ENCODE results near the gene VAMP7.
"Not testable (repeated sequence)": the region's sequence is repeated elsewhere in the genome, so short reads cannot be mapped to it uniquely, and the experiment has no call there.

VAMP7 gene

DNA sequence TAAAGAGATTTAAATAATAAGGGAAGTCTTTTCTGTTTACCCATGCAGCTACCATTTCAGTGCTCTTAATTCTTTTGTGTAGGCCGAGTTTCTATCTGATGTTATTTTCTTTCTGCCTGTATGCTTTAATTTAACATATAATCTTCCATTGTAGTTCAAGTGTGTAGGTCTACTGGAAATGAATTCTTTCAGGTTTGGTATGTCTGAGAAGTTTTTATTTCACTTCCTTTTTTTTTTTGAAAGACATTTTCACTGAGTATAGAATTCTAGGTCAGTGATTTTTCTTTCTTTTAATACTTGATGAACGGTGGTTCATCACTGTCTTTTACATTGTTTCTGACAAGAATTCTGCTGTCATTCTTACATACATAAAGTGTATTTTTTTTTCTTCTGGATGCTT is 42.1 kb downstream of the VAMP7 start:
- no peak for DNase-seq

- not testable (repeated sequence) for DNase-seq
These were observed 49.9 kb downstream of the VAMP7 start for GRCh38 chrX:155930852-155931618.

DNA sequence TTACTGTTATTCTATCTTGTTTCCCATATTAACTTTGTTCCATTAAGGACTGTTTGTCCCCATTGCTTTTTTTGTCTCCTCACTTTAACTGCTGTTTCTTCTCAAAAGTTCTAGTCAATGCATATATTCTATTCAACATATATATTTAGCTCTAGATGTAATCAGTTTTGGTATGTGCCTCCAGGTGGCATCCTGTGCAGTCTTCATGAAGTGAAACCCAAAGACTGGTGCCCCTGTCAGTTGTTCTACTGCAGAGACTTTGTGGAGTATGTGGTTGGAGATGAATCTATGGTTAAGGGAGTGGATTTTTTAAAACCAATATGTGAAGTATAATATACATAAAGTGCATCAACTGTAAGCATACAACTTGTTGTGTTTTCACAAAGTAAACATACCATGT is 57.0 kb downstream of the VAMP7 start:
- no peak for DNase-seq

GRCh38 chrX:155949098-155949497 is 68.0 kb downstream of the VAMP7 start:
- DNase-seq: no peak

GRCh38 chrX:155951237-155951789 is 70.2 kb downstream of the VAMP7 start:
- no peak for DNase-seq

DNA sequence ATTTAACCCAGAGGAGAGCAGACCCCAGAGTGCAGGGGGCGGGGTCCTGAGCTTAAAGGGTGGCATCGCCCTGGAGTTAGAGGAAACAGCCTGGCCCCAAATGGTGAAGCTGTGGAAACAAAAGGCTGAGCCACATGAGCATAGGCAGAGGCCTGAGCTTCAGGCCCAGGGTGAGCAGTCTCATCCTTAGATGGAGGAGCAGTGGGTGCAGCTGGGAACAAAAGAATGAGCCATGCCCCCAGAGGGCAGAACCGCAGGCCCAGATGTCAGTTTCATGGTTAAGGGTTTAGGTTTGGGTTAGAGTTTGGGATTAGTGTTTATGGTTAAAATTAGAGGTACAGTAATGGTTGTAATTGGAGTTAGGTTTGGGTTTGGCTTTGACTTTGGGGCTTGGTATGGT is 71.9 kb downstream of the VAMP7 start:
- DNase-seq: no peak

DNA sequence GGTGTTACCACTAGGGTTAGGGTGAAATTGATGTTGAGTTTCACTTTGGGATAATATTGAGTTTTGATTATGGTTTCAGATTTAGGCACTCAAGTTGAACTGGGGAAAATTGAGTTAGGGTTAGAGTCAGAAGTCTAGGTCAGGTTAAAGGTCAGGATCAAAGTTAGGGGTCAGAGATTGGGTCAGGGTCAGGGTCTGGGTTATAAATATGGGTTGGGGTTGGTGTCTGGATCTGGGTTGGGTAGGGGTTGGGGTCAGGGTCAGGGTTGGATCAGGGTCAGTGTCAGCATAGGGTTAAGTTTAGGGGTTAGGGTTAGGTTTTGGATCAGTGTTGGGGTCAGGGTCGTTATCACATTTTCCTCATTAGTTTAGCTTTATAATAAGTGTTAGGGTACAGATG is 73.6 kb downstream of the VAMP7 start:
- no peak for DNase-seq

- no peak for DNase-seq
These were observed 75.0 kb downstream of the VAMP7 start for GRCh38 chrX:155956099-155956498.

DNA sequence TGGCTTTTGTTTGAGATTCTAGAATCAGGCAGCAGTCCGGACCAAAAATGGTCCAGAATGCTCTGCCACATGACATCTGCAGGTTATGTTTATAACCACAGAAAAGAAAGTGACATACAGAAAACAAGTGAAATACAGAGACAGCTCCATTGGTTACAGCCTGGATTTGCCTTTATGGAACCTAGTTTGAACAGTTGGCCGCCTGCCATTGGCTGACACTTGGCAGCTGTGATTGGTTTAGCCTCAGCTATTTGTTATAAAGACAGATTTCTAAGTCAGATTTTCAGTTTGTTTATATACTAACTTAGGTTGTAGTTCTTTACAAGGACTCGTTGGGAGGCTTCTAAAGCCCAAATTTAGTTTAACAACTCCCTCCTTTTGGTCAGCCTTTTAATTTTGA is 75.5 kb downstream of the VAMP7 start:
- DNase-seq: no peak

DNA sequence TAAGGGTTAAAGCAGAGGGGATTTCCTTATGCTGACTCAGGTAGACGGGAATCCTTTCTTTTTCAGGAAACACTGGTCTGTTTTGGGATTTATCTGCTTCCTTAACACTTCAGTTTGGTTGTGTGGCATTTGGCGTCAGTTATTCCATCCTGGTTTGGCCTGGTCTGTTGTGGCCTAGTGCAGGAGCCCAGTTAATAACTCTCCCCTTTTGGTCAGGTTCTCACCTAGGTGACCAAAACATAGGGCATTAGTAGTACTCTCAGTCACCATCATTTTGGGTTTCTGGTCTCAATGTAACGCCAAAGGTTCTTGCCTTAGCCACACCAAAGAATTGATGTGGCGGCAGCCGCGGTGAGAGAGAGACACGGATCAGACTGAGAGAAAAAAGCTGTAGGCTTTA is 76.7 kb downstream of the VAMP7 start:
- DNase-seq: no peak

DNA sequence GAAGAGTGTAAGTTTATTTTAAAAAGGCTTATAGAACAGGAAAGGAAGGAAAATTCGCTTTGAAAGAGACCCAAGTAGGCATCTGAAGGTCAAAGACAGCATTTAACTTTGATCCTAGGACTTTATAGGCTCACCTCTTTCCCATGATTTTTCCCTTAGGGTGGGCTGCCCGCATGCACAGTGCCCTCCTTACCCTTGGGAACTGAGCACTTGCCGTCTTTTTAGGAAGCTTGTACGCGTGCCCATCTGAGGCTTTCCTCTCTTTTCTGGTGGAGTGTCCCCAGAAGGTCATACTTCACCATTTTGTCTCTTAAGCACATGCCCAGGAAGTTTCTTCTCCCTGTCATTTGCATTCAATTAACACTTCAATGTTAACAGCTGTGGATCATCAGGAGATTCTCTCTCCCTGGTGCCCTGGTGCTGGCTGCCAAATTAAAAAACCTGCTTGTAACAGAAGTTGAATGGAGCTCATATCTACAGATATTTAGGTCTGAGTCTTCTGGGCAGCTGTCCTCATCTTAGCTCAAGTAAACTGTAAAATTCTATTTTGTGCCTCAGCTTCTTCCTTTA is 78.0 kb downstream of the VAMP7 start:
- DNase-seq: no peak

- no peak for DNase-seq
These were observed 81.8 kb downstream of the VAMP7 start for GRCh38 chrX:155962906-155963305.

DNA sequence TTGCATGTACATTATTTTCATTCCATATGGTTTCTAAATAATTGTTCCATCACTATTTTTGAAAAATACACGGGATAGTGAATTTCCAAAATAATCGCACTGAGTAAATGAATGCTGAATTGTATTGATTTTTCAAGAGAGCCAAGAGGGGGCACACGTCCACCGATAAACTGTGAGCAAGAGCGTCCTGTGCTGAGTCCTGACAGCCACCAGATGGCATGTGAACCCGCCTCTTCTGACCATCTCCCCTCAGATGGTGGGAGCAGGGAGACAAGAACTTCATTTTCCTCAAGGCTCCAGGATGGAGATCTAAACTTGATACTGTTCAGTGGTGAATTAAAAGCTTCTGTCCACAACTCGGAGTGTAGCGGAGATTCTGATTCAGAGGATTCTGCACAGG is 85.7 kb downstream of the VAMP7 start:
- DNase-seq: peak; percentile 34

DNA sequence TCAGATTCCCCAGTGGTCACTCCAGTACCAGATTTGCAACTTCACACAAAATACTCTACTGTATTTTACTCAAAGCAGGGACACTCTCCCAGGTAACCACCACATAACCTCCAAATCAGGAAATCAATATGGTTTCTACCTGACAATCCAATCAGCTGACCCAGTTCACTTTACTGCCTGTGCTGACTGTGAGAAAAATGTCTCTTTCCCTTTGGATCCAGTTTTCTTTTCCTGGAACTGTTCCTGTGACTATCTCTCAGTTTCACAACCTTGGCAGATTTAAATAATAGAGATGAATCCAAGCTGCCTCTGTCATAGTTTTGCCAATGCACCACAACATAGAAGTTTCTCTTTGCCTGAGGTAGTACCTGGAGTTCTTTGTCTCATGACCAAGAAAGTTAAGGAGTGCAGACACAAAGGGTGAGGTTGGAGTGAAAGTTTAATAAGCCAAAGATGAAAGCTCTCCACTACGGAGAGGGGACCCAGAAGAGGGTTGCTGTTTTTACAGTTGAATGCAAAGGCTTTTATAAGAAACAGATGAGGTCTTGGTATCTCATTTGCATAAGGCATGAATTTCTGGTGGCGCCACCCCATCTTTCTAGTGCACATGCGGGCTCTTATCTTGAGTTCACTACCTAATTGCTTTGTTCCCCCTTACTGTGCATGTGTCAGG is 86.6 kb downstream of the VAMP7 start:
- DNase-seq: no peak

DNA sequence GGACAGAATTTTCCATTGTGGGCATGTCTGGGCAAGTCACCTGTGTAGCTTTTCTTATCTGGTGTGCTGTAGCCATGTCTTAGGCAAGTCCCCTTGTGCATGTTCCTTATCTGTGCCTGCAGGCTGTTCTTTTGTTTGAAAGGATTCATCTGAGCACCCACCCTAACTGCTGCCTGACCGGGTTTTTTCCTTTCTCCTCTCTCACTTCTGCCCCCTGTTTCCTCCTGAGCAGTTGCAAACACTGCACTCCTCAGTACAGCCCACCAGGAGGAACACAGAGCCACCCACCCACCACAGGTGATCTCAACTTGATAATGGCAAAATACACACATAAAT is 87.1 kb downstream of the VAMP7 start:
- DNase-seq: no peak

DNA sequence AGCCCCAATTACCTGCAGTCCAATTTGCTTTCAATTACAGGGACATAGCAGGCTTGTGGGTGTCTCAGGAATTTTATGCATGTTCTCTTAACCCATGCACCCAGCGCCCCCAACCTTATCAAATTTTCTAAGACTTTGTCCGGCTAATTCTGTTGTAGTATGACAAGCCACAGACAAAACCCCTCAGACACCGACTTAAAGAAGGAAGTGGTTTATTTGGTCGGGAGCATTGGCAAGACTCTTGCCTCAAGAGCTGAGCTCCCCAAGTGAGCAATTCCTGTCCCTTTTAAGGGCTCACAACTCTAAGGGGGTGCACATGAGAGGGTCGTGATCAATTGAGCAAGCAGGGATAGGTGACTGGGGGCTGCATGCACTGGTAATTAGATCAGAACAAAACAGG is 87.6 kb downstream of the VAMP7 start:
- DNase-seq: no peak

GRCh38 chrX:155971658-155972057 is 90.5 kb downstream of the VAMP7 start:
- not testable (repeated sequence) for DNase-seq

DNA sequence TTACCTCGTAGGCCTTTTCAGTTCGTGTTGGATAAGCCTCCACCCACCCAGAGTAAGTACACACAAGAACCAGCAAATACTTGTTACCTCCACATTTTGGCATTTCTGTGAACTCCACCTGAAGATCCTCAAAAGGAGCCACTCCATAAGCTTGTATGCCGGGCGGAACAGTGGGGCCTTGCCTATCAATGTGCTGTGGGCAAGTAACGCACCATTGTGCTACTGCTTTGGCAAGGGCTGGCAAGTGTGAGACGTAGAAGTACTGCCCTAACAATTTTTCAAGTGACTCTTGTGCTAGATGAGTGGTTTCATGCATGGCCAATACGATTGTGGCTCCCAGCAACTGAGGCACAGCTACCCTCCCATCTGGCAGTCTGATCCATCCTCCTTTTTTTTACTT is 91.1 kb downstream of the VAMP7 start:
- not testable (repeated sequence) for DNase-seq

DNA sequence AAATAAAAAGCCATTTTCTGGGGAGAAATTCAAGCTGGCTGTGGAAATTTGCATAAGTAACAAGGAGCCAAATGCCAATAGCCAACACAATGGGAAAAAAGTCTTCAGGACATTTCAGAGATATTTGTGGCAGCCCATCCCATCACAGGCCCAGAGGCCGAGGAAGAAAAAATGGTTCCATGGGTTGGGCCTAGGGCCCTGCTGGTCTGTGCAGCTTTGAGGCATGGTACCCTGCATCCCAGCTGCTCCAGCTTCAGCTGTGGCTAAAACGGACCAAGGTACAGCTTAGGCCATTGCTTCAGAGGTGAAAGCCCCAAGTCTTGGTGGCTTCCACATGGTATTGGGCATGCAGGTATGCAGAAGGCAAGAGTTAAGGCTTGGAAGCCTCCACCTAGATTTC is 102.2 kb downstream of the VAMP7 start:
- no peak for DNase-seq

GRCh38 chrX:155985208-155985607 is 104.1 kb downstream of the VAMP7 start:
- no peak for DNase-seq

DNA sequence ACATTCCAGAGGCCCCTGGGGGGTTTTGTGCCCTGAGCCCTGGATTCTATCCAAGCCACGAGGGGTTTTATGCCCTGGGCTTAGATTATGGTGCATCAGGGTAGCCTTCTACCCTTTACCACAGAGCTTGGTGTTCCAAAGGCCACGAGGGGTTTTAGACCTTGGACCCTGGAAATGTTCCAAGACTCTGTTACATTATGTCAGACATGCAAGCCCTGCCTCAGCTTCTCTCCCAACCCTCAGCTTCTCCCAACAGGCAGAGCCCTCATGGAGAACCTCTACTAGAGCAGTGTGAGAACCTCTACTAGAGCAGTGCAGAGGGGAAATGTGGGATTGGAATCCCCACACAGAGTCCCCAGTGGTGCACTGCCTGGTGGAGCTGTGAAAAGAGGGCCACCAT is 105.8 kb downstream of the VAMP7 start:
- not testable (repeated sequence) for DNase-seq

DNA sequence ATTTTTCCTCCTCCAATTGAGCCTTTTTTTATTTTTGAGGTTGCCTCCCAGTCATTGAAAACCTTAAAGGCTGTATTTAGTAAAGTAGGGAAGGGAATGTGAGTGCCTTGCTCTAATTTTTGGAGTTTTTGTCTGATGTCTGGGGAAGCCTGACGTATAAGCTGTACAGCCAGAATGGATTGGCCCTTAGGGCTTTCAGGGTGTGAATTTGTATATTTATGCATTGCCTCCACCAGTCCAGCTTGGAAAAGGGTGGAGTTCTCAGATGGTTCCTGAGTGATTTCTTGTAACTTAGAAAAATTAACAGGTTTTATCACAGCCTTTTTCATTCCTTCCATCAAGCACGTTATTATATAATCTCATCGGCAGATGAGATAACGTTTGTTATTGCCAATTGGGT is 107.7 kb downstream of the VAMP7 start:
- DNase-seq: no peak

Measured in NCI-H524 treated with DMSO at 0.1 percent for 48 hours (cell line).